MM.1S (cell line): ENCODE data around the gene SMURF2.

ENCODE experiments used
- EZH2 ChIP-seq: fragments of 300-600 bp; sonication (generic); optimal IDR thresholded peaks from 2 replicates; pipeline ENCODE3; 2017; ENCODE audit warnings: low read depth, mild to moderate bottlenecking, antibody characterized with exemption, low read length, mixed read lengths
- TF ChIP-seq, protein P1 (sequence below): fragments of 300-600 bp; sonication (generic); IDR thresholded peaks from 2 replicates; pipeline ENCODE4 v1.5.1; 2016; ENCODE audit warnings: antibody characterized with exemption, low read length, mixed read lengths

DNA sequence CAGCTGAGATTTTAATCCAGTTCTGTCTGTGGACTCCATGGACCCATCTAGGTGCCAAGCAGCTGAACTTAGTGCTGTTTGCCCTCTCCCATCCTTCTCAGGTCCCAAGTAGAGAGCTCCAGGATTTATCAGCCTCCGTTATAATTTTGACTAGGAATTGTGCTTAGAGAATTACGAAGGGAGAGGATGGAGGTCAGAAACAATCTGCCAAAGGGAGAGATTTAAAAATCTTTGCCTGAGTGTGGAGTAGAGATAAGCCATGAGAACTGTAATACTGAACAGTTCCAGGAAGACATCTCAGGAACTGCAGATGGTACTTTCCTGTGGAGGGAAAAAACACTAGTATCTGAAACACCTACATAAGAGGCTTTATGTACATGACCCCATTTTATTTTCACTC lies 128.3 kb downstream of the SMURF2 start:
- TF ChIP-seq EZH2, result no peak
- TF ChIP-seq, protein P1, sequence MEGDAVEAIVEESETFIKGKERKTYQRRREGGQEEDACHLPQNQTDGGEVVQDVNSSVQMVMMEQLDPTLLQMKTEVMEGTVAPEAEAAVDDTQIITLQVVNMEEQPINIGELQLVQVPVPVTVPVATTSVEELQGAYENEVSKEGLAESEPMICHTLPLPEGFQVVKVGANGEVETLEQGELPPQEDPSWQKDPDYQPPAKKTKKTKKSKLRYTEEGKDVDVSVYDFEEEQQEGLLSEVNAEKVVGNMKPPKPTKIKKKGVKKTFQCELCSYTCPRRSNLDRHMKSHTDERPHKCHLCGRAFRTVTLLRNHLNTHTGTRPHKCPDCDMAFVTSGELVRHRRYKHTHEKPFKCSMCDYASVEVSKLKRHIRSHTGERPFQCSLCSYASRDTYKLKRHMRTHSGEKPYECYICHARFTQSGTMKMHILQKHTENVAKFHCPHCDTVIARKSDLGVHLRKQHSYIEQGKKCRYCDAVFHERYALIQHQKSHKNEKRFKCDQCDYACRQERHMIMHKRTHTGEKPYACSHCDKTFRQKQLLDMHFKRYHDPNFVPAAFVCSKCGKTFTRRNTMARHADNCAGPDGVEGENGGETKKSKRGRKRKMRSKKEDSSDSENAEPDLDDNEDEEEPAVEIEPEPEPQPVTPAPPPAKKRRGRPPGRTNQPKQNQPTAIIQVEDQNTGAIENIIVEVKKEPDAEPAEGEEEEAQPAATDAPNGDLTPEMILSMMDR, result no peak
